Kidney (tissue), 14 donors: ENCODE results near the gene EVX2. TPM values are rescaled to one million over a fixed set of nuclear protein-coding genes. Genes with fewer than 3 reads are reported as not detected.
A peak's percentile ranks its signal among the peaks of the same experiment; 100 is the strongest.

Experiments used
- DNase-seq, 5 donors: peaks; one replicate each; pipeline ENCODE4 v3.0.0-alpha.2; 2013 to 2020
- FAIRE-seq: peaks from 2 replicates; lab custom pipeline; 2012; peaks lifted over from hg19 to GRCh38; lab: Jason Lieb, UNC
- H3K27ac ChIP-seq, 2 donors: one replicate each; pipeline ENCODE4 v1.7.0; 2013; ENCODE audit warnings: low read depth in 2 of 2, low read length in 2 of 2, inconsistent platforms in 1 of 2
- H3K27me3 ChIP-seq: one replicate; pipeline ENCODE4 v1.7.1; 2013; ENCODE audit warnings: low read length, inconsistent platforms; ENCODE audit not compliant: control insufficient read depth, insufficient read depth
- H3K36me3 ChIP-seq, 3 donors: one replicate each; pipeline versions ENCODE4 v1.7.0 to v1.7.1; 2013; ENCODE audit warnings: low read length in 3 of 3, control low read depth in 1 of 3, inconsistent platforms in 1 of 3; ENCODE audit not compliant: insufficient read depth in 3 of 3, control insufficient read depth in 2 of 3
- H3K4me1 ChIP-seq, 3 donors: one replicate each; pipeline versions ENCODE4 v1.7.0 to v1.7.1; 2013; ENCODE audit warnings: low read length in 3 of 3, inconsistent platforms in 1 of 3, low read depth in 1 of 3; ENCODE audit not compliant: control insufficient read depth in 2 of 3, insufficient read depth in 2 of 3
- H3K4me3 ChIP-seq, 3 donors: one replicate each; pipeline versions ENCODE4 v1.7.0 to v1.8.1; 2013; ENCODE audit warnings: low read length in 3 of 3, control low read depth in 1 of 3, inconsistent platforms in 1 of 3
- H3K9ac ChIP-seq, 3 donors: one replicate each; pipeline versions ENCODE4 v1.7.0 to v1.7.1; 2013; ENCODE audit warnings: low read length in 3 of 3, control low read depth in 1 of 3, inconsistent platforms in 1 of 3
- H3K9me3 ChIP-seq, 3 donors: one replicate each; pipeline versions ENCODE4 v1.7.0 to v1.7.1; 2013; ENCODE audit warnings: low read length in 3 of 3, control low read depth in 1 of 3, inconsistent platforms in 1 of 3; ENCODE audit not compliant: control insufficient read depth in 2 of 3, insufficient read depth in 1 of 3
- intact Hi-C: fragments of 100-400 bp; cut with DNase I; formaldehyde crosslinking; loops from one replicate; pipeline ENCODE4 v1.11.1; 2022
- polyA plus RNA-seq: library from polyadenylated mRNA; stranded (reverse); fragments of 350-450 nt; fragmentation: Illumina TruSeq; extraction: RNeasy Lipid Tissue Mini Kit (QIAGEN cat#74804); gene quantifications from one replicate; pipeline ENCODE4 v1.2.3, GENCODE V29; 2014; ENCODE audit warnings: low read depth, low replicate concordance; ENCODE audit not compliant: insufficient read depth
- total RNA-seq: library from RNA; stranded (reverse); fragmentation: NEBNext Ultra II Directional; extraction: Animal tissue kit (Norgen Biotek cat#: 25700); gene quantifications from one replicate; pipeline ENCODE4 v1.2.1, GENCODE V29; 2021
- TF ChIP-seq, protein P1 (sequence below): IDR thresholded peaks from 3 replicates; pipeline ENCODE4 v1.5.1; 2012; ENCODE audit warnings: mild to moderate bottlenecking, moderate library complexity, borderline replicate concordance; ENCODE audit not compliant: insufficient read depth; ENCODE audit errors: extremely low read depth
- donor health status: control.
- donor health status: control.
- donor health status: control.
- donor health status: control.
- donor health status: control.
- donor health status: DM: yes; HTN: yes; CAD: no.
- donor health status: Normal renal cell carcinoma (clear cell type).

The EVX2 gene
- total and polyA plus RNA-seq, 2 donors from 2014 or later, result not detected

DNA sequence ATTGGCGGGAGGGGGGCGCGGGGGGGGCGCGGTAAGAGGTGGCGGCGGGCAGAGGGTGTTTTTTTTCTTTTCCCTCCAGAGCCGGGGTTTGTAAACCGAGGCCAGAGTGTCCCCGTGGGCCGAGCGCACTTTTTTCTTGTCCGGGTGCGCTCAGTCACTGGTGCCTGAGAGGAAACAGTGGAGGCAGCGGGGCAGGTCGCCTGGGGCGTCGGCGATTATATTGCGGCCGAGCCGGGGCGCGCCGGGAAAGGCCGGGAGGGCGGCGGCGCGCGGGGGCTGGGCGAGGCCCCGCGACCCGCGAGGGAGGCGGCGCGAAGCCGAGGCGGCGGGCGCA is 46.0 kb upstream of the EVX2 start:
- peak in 1 of 5 donors; percentile 91 for DNase-seq
- TF ChIP-seq, protein P1, sequence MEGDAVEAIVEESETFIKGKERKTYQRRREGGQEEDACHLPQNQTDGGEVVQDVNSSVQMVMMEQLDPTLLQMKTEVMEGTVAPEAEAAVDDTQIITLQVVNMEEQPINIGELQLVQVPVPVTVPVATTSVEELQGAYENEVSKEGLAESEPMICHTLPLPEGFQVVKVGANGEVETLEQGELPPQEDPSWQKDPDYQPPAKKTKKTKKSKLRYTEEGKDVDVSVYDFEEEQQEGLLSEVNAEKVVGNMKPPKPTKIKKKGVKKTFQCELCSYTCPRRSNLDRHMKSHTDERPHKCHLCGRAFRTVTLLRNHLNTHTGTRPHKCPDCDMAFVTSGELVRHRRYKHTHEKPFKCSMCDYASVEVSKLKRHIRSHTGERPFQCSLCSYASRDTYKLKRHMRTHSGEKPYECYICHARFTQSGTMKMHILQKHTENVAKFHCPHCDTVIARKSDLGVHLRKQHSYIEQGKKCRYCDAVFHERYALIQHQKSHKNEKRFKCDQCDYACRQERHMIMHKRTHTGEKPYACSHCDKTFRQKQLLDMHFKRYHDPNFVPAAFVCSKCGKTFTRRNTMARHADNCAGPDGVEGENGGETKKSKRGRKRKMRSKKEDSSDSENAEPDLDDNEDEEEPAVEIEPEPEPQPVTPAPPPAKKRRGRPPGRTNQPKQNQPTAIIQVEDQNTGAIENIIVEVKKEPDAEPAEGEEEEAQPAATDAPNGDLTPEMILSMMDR, result no peak
- H3K27me3 ChIP-seq, result no peaks in the 10 kb centered on the region
- no peak for FAIRE-seq
- intact Hi-C loops, result loop anchor here (10.0 kb wide), 2 partner anchors 515 to 1025 kb away; no protein-coding TSS in a partner anchor
- peak overlapping the region in 1 of 3 donors; percentile 85 for H3K4me3 ChIP-seq
- H3K4me1 ChIP-seq, result peaks cover 5 to 12% (median 10%) of the 10 kb centered on the region in 3 donors
- peak overlapping the region; percentile 89 to 94 for H3K27ac ChIP-seq
- no peaks in the 10 kb centered on the region for H3K9me3 ChIP-seq
- H3K9ac ChIP-seq, result peak overlapping the region in 1 of 3 donors; percentile 81
- no peaks in the 10 kb centered on the region for H3K36me3 ChIP-seq

DNA sequence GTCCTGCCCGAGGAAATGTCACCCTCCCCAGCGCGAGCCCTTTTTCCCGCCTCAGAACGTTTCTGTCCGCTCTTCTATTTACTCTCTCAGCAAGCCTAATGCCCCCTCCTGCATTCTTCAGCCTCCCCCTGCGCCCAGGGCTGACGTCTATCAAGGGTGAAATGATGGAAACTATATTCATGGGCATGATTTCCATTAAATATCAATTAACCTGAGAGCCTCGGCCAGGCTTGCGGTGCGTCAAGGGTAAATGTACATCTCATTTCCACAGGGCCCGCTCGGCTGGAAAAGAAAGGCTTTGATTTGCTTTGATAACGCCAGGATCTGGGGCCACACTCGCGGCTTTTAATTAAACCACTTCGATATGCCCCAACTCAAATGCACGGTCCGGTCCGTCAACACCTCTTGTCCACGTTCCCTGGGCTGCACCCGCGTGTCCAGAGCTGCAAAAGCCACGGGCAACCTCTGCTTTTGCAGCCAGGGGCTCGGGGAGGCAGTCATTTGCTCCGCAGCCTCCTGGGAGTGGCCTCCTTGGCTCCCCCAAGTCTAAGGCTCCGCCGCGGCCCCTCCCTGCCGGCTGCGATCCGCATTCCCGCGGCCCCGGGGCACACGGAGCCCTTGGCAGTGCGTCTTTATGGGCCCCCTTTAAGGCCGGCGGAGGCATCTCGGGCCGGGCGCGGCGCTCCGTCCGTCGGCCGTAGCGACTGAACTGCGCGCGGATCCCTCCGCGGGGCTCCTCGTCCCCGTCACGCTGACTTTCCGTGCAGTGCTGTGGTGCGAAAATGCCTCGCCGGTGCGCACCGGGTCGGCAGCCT is 45.4 kb upstream of the EVX2 start, which contains the start of gene HOXD8:
Gene HOXD8 (plus strand): TSS at position 724 of the 815 bp plus-strand sequence. CDS start 662 bp downstream, outside the sequence.
- Histone ChIP-seq H3K4me3 (peak within 1 kb of the TSS; percentile 76 to 85 (median 77)), H3K9ac (peak within 1 kb of the TSS; percentile 21 to 84 (median 81)), H3K36me3 (no peaks in the 10 kb centered on the region), H3K9me3 (no peaks in the 10 kb centered on the region), H3K4me1 (peaks cover 5 to 12% (median 10%) of the 10 kb centered on the region in 3 donors), H3K27ac (peak within 1 kb of the TSS; percentile 89 to 94), H3K27me3 (no peaks in the 10 kb centered on the region)
- intact Hi-C loops, result loop anchor here (10.0 kb wide), 2 partner anchors 516 to 1026 kb away; no protein-coding TSS in a partner anchor
- peak; percentile 91 to 96 (median 95) for DNase-seq
- no peak for FAIRE-seq
- TF ChIP-seq, protein P1, result no peak

DNA sequence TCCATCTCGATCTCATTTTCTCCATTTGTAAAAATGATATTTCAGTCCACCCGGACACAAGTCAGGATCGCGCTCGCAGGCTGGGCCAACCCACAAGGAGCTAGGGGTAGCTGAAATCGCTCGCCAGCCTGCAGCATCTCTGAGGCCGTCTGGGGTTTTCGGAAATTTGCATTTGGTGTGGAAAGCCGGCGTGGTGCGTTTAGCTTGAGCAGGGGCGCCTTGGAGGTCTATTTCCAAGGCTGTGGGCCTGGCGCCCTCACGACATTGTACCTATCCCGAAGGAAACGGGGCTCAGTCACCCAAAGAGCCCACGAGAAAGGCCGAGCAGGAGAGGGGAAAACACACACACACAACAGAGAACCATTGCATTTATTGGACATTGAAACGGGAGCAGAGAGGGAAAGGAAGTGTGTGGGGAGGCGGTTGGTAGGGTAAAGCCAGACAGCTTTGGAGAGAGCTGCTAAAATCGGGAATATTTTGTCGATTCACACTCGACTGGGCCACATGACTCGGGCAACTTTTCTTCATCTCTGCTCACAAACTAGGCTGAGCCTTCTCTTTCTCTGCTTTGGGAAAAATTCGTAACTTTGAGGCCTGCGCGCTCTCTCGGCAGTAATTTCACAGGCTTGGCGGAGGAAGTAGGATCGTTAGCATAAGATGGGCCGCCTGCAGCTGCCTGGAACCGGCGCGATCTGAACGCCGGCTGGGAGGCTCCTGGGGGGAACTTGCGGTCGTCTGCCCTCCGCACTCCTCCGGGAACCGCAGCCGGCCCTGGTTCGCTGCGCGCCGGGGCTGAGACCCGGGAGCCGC is 44.6 kb upstream of the EVX2 start:
- peak in 2 of 5 donors; percentile 66 to 87 for DNase-seq
- TF ChIP-seq, protein P1, result no peak
- Histone ChIP-seq H3K36me3 (no peaks in the 10 kb centered on the region), H3K4me3 (peak overlapping the region; percentile 76 to 85 (median 77)), H3K9ac (peak overlapping the region; percentile 18 to 84 (median 76)), H3K9me3 (no peaks in the 10 kb centered on the region), H3K27ac (peak overlapping the region; percentile 89 to 94), H3K27me3 (no peaks in the 10 kb centered on the region), H3K4me1 (peaks cover 2 to 10% (median 10%) of the 10 kb centered on the region in 3 donors)
- intact Hi-C loops, result loop anchor here (10.0 kb wide), 2 partner anchors 516 to 1026 kb away; no protein-coding TSS in a partner anchor
- FAIRE-seq, result no peak
